ENCODE results near the gene RASSF3.

The RASSF3 gene

DNA sequence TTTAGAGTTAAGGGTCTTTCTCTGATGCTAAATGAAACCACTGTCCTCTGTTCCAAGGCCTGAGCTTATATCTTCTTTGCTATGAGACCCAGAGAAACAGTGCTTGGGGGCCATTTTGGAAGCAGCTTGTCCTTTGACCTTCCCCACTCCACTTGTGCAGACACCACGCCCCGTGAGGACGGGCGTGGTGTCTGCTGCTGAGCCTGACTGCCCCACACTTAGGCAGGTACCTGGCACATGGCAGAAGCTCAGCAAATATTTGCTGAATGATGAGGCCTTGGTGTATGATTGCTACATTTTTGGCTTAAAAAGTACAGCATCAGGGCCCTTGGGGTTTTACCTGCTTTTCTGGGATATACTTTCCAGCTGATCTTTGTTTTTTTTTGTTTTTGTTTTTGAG lies 69.9 kb downstream of the RASSF3 start:
- no peak for DNase-seq (ENCODE audit: low read depth in 2 of 2)
- TF ChIP-seq, protein P1, sequence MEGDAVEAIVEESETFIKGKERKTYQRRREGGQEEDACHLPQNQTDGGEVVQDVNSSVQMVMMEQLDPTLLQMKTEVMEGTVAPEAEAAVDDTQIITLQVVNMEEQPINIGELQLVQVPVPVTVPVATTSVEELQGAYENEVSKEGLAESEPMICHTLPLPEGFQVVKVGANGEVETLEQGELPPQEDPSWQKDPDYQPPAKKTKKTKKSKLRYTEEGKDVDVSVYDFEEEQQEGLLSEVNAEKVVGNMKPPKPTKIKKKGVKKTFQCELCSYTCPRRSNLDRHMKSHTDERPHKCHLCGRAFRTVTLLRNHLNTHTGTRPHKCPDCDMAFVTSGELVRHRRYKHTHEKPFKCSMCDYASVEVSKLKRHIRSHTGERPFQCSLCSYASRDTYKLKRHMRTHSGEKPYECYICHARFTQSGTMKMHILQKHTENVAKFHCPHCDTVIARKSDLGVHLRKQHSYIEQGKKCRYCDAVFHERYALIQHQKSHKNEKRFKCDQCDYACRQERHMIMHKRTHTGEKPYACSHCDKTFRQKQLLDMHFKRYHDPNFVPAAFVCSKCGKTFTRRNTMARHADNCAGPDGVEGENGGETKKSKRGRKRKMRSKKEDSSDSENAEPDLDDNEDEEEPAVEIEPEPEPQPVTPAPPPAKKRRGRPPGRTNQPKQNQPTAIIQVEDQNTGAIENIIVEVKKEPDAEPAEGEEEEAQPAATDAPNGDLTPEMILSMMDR (IDR thresholded peaks at IDR 0.05; ENCODE audit: low read depth, low read length), result no peak
- H3K4me3 ChIP-seq (replicated peaks in 1 of 2; ENCODE audit: low read depth in 2 of 2, low read length in 2 of 2), result no peak overlapping the region

DNA sequence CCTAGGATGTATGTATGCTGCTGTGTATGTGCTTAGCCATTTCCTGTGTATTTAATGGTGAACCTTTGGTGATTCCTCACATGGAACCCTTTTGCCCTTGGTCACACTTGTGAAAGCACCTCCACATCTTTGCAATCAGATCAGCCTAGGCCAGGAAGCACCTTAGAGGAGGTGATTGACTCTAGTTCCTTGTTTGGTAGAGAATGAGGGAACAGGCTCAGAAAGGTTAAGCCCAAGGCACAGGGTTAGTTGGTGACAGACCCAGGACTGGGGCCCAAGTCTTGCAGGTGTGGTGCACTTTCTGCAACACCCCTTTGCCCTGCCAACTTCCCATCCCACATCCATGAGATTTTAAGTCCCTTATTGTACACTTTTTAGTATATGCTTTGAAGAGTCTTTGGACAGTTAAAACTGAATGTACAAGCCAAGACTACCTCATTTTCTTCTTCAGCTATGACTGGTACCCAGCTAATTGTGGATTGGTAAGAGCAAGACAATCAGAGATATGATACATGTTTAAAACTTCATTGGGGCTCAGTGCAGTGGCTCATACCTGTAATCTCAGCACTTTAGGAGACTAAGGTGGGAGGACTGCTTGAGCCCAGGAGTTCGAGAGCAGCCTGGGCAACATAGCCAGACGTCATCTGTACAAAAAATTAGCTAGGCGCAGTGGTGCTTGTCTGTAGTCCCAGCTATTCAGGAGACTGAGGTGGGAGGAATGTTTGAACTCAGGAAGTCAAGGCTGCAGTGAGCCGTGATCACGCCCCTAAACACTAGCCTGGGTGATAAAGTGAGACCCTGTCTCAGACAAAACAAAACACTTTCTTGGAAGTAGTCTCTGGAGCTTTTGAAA lies 71.1 kb downstream of the RASSF3 start:
- TF ChIP-seq, protein P1 (IDR thresholded peaks at IDR 0.05; ENCODE audit: low read depth, low read length), result no peak
- no peak for DNase-seq (ENCODE audit: low read depth in 2 of 2)
- H3K4me3 ChIP-seq (replicated peaks in 1 of 2; ENCODE audit: low read depth in 2 of 2, low read length in 2 of 2), result no peak overlapping the region

DNA sequence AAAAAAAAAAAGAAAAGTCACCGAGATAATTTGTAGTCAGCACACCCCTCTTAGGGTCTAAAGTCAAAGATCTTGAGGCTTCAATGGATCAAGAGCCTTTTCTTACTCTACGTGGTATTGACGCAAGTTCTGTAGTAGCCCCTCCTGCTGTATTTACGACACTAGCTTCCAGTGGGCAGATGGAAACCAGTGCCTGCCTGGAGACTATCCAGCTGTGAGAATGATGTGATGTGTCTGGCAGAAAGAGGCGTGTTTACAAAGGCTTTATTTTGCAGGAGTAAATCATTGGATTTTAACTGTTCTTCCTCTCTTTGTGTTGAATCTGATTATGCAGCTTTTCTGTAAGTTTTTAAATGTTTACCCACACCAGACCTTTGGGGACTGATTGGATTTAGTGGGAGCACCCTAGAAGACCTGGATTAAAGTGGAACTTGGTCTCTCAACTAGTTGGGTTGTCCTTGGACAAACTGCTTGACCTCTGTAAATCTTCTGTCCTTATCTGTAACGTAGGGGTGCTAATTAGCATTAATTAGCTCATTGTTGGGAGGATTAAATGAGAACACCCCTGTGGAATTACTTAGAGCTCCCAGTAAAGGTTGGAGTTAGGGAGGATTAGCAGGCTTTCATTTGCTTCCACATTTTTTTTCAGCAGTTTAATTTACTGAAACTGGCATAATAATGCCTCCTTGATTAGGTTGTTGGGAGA lies 72.4 kb downstream of the RASSF3 start:
- TF ChIP-seq, protein P1 (IDR thresholded peaks at IDR 0.05; ENCODE audit: low read depth, low read length), result no peak
- no peak overlapping the region for H3K4me3 ChIP-seq (replicated peaks in 1 of 2; ENCODE audit: low read depth in 2 of 2, low read length in 2 of 2)
- DNase-seq (ENCODE audit: low read depth in 2 of 2), result peak; percentile 79 to 97

DNA sequence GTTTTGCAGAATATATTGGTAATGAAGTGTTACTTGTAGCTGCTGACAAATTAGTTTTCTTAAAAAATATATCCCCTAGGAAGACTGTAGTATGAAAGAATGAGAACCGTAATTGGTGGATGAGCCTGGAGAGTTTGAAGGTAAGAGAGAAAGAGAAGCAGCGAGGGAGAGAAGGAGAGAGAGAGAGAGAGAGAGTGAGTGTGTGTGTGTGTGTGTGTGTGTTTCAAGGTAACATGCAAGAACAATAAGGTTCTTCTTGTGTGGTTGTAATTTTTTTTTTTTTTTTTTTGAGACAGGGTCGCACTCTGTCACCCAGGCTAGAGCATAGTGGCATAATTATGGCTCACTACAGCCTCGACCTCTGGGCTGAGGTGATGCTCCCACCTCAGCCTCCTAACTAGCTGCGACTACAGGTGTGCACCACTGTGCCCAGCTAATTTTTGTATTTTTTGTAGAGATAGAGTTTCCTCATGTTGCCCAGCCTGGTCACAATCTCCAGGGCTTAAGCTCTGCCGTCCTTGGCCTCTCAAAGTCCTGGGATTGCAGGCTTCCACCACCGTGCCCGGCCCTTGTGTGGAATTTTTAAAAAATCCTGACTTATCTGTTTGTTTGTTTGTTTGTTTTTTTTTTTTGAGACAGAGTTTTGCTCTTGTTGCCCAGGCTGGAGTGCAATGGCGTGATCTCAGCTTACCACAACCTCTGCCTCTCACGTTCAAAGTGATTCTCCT lies 73.7 kb downstream of the RASSF3 start:
- H3K4me3 ChIP-seq (replicated peaks in 1 of 2; ENCODE audit: low read depth in 2 of 2, low read length in 2 of 2), result no peak overlapping the region
- TF ChIP-seq, protein P1 (IDR thresholded peaks at IDR 0.05; ENCODE audit: low read depth, low read length), result no peak

DNA sequence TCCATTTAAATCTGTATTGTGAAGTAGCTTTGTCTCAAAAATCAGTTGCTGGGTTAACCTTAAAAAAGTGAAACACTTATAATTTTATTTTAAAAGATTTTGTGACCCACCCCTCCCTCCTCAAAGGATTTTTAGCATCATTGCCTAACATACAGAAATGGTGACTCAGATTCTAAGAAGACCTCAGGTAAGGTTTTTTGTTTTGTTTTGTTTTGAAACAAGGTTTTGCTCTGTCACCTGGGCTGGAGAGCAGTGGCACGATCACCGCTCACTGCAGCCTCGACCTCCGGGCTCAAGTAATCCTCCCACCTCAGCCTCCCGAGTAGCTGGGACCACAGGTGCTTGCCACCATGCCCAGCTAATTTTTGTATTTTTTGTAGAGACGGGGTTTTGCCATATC lies 74.8 kb downstream of the RASSF3 start:
- H3K4me3 ChIP-seq (replicated peaks in 1 of 2; ENCODE audit: low read depth in 2 of 2, low read length in 2 of 2), result no peak overlapping the region
- TF ChIP-seq, protein P1 (IDR thresholded peaks at IDR 0.05; ENCODE audit: low read depth, low read length), result no peak
- no peak for DNase-seq (ENCODE audit: low read depth in 2 of 2)

More for the DNA sequence above, 73.7 kb downstream of the RASSF3 start:
- DNase-seq (ENCODE audit: low read depth in 2 of 2), result no peak

DNA sequence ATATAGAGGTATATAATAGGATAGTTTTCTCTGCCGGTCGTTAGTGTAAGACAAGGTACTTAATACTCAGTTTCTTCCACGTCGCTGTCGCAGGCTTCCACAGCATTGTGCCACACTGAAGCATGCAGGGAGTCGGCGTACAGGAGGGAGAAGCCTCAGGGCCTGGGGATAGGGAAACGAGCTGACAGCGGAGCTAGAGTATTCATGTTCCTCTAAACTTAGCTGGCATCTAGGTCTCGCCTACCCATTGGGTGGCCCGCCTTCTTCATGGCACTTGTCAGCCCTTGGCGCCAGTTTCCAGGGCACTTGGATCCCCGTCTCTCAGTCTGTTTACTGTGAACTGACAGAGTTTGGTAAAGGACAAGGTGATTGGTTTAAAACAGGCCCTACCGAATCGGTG lies 75.3 kb downstream of the RASSF3 start:
- no peak overlapping the region for H3K4me3 ChIP-seq (replicated peaks in 1 of 2; ENCODE audit: low read depth in 2 of 2, low read length in 2 of 2)
- DNase-seq (ENCODE audit: low read depth in 2 of 2), result no peak
- TF ChIP-seq, protein P1 (IDR thresholded peaks at IDR 0.05; ENCODE audit: low read depth, low read length), result no peak
